ENCODE results near the gene KPNA4.
A peak's percentile ranks its signal among the peaks of the same experiment; 100 is the strongest.

The KPNA4 gene

DNA sequence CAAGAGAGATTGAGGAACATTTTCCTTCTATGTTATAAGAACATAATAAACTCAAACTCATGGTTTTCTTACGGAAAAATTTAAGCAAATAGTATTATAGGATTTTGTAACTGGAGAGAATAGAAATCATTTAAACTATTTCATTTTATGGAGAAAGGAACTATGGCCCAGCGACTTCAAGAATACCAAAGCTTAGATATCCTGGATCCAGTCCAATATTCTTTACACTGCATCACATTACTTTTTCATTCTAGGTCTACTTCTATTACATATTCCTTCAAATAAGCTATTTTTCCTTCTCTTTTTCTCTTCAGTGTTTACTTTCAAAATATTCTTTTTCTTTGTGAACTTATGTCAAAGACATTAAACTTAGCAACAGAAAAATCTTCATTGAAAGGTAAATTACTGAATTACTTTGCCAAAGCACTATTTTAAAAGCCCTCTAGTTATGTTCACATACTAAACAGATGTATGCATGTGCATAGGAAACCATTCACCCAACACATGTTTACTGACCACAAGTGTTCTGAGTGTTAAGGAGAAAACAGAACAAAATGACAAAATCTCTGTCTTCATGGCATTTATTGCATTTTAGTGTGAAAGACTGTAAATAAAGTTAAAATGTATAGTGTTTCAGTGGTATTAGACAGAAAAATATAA lies 20.4 kb downstream of the KPNA4 start:
- H4K5ac ChIP-seq (ENCODE audit: low read length): no peak overlapping the region
- WGBS (ENCODE audit: extremely low coverage, insufficient coverage, low lambda C conversion rate): no CpG with 5 or more reads among the region's 2 CpGs
- H3K18ac ChIP-seq (ENCODE audit: low read length): no peak overlapping the region
- peaks cover 8% of the 10 kb centered on the region for H3K79me1 ChIP-seq (ENCODE audit: low read length)
- no peak overlapping the region for H3K56ac ChIP-seq (ENCODE audit: low read length)
- H3K36me3 ChIP-seq (ENCODE audit: control insufficient read depth, insufficient read depth, low read length): no peaks in the 10 kb centered on the region
- no peaks in the 10 kb centered on the region for H3K4me1 ChIP-seq (ENCODE audit: control insufficient read depth, low read depth, low read length)
- no peak overlapping the region for H3K4me2 ChIP-seq (ENCODE audit: low read length)
- no peak overlapping the region for H4K8ac ChIP-seq (ENCODE audit: low read depth, low read length)
- no peak overlapping the region for H2AK5ac ChIP-seq (ENCODE audit: low read length)
- H2BK15ac ChIP-seq (replicated peaks; ENCODE audit: low read depth): no peak overlapping the region
- H3K4ac ChIP-seq (ENCODE audit: low read depth, low read length): no peak overlapping the region
- H3K27me3 ChIP-seq (ENCODE audit: insufficient read depth, low read length, poor library complexity): no peaks in the 10 kb centered on the region
- H3K23ac ChIP-seq (ENCODE audit: low read length): no peak overlapping the region
- DNase-seq: no peak
- H3K27ac ChIP-seq (ENCODE audit: low read depth, low read length): no peak overlapping the region
- H3K9ac ChIP-seq (ENCODE audit: low read length): no peak overlapping the region
- no peak overlapping the region for H3K4me3 ChIP-seq (ENCODE audit: low read length)
- H3K79me2 ChIP-seq (ENCODE audit: control insufficient read depth, insufficient read depth, low read length): peaks cover 49% of the 10 kb centered on the region
- H2BK120ac ChIP-seq (ENCODE audit: low read depth, low read length): no peak overlapping the region
- H2BK5ac ChIP-seq (ENCODE audit: low read length): no peak overlapping the region

DNA sequence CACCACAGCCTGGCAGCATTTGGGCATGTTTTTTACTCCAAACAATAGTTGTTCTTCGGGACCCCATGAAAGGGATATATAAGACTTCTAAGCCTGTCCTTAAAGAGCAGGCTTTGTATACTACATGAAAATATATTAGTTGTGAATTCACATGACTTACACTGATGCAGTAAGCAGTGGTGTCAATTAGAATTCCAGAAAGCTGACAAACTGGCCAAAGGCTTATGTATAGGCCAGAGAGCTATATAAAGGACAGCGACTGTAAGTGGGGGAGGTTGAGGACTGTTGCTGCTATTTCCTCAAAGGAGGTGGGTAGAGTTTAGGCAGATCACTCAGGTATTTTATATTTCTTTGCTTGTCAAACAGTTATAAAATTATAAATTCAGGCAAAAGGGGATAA lies 24.8 kb downstream of the KPNA4 start:
- Histone ChIP-seq H4K5ac (ENCODE audit: low read length) (no peak overlapping the region), H3K56ac (ENCODE audit: low read length) (no peak overlapping the region), H3K18ac (ENCODE audit: low read length) (no peak overlapping the region), H3K9ac (ENCODE audit: low read length) (no peak overlapping the region), H3K4me3 (ENCODE audit: low read length) (no peak overlapping the region), H3K36me3 (ENCODE audit: control insufficient read depth, insufficient read depth, low read length) (no peaks in the 10 kb centered on the region), H2BK5ac (ENCODE audit: low read length) (no peak overlapping the region), H2AK5ac (ENCODE audit: low read length) (no peak overlapping the region), H3K79me2 (ENCODE audit: control insufficient read depth, insufficient read depth, low read length) (peaks cover 42% of the 10 kb centered on the region), H3K4me2 (ENCODE audit: low read length) (no peak overlapping the region), H4K8ac (ENCODE audit: low read depth, low read length) (no peak overlapping the region), H2BK120ac (ENCODE audit: low read depth, low read length) (no peak overlapping the region), H3K27me3 (ENCODE audit: insufficient read depth, low read length, poor library complexity) (no peaks in the 10 kb centered on the region), H3K23ac (ENCODE audit: low read length) (no peak overlapping the region), H3K79me1 (ENCODE audit: low read length) (peaks cover 9% of the 10 kb centered on the region), H3K4ac (ENCODE audit: low read depth, low read length) (no peak overlapping the region), H2BK15ac (replicated peaks; ENCODE audit: low read depth) (no peak overlapping the region), H3K4me1 (ENCODE audit: control insufficient read depth, low read depth, low read length) (no peaks in the 10 kb centered on the region), H3K27ac (ENCODE audit: low read depth, low read length) (no peak overlapping the region)
- no CpG with 5 or more reads among the region's 2 CpGs for WGBS (ENCODE audit: extremely low coverage, insufficient coverage, low lambda C conversion rate)
- DNase-seq: peak; percentile 16

DNA sequence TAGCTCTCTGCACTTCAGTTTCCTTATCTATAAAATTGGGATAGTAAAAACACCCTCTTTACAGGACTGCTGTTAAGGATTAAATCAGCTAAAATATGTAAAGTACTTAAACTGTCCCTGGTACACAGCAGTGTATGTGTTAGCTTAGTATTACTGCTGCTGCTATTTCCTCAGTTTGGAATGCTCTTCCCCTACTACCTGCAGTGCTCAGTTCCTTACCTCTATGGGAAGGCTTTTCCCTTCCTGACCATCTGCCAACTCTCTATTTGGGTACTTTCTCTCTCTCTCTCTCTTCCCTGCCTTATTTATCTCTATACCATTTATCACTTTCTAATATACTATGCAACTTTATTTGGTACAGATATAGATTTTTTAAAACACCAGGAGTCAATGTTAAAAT lies 26.5 kb downstream of the KPNA4 start:
- Histone ChIP-seq H2BK15ac (replicated peaks; ENCODE audit: low read depth) (no peak overlapping the region), H2AK5ac (ENCODE audit: low read length) (no peak overlapping the region), H2BK120ac (ENCODE audit: low read depth, low read length) (no peak overlapping the region), H3K56ac (ENCODE audit: low read length) (no peak overlapping the region), H3K4me2 (ENCODE audit: low read length) (no peak overlapping the region), H3K4ac (ENCODE audit: low read depth, low read length) (no peak overlapping the region), H3K36me3 (ENCODE audit: control insufficient read depth, insufficient read depth, low read length) (no peaks in the 10 kb centered on the region), H4K5ac (ENCODE audit: low read length) (no peak overlapping the region), H4K8ac (ENCODE audit: low read depth, low read length) (no peak overlapping the region), H3K79me1 (ENCODE audit: low read length) (peaks cover 7% of the 10 kb centered on the region), H3K27me3 (ENCODE audit: insufficient read depth, low read length, poor library complexity) (no peaks in the 10 kb centered on the region), H3K9ac (ENCODE audit: low read length) (no peak overlapping the region), H2BK5ac (ENCODE audit: low read length) (no peak overlapping the region), H3K18ac (ENCODE audit: low read length) (no peak overlapping the region), H3K23ac (ENCODE audit: low read length) (no peak overlapping the region), H3K4me1 (ENCODE audit: control insufficient read depth, low read depth, low read length) (no peaks in the 10 kb centered on the region), H3K27ac (ENCODE audit: low read depth, low read length) (no peak overlapping the region), H3K79me2 (ENCODE audit: control insufficient read depth, insufficient read depth, low read length) (peaks cover 36% of the 10 kb centered on the region), H3K4me3 (ENCODE audit: low read length) (no peak overlapping the region)
- DNase-seq: no peak

DNA sequence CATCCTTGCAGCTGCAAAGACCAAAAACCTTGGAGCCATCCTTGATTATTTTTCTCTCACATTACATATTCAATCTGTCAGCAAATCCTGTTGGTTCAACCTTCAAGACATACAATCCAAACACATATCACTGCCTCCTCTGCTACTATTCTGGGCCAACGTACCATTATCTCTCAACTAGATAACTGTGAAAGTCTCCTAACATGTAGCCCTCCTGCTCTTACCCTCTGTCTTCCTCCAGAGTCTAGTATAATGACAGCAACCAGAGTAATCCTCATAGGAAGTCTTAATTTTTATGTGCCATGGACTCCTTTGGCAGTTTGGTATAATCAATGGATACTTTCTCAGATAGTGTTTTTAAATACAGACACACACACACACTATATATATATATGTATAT lies 27.6 kb downstream of the KPNA4 start:
- Histone ChIP-seq H2AK5ac (ENCODE audit: low read length) (no peak overlapping the region), H4K8ac (ENCODE audit: low read depth, low read length) (no peak overlapping the region), H2BK5ac (ENCODE audit: low read length) (no peak overlapping the region), H3K9ac (ENCODE audit: low read length) (no peak overlapping the region), H3K36me3 (ENCODE audit: control insufficient read depth, insufficient read depth, low read length) (no peaks in the 10 kb centered on the region), H3K4ac (ENCODE audit: low read depth, low read length) (no peak overlapping the region), H3K79me1 (ENCODE audit: low read length) (peaks cover 7% of the 10 kb centered on the region), H3K27me3 (ENCODE audit: insufficient read depth, low read length, poor library complexity) (no peaks in the 10 kb centered on the region), H3K27ac (ENCODE audit: low read depth, low read length) (no peak overlapping the region), H2BK120ac (ENCODE audit: low read depth, low read length) (no peak overlapping the region), H4K5ac (ENCODE audit: low read length) (no peak overlapping the region), H3K18ac (ENCODE audit: low read length) (no peak overlapping the region), H3K79me2 (ENCODE audit: control insufficient read depth, insufficient read depth, low read length) (peaks cover 27% of the 10 kb centered on the region), H3K4me3 (ENCODE audit: low read length) (no peak overlapping the region), H2BK15ac (replicated peaks; ENCODE audit: low read depth) (no peak overlapping the region), H3K56ac (ENCODE audit: low read length) (no peak overlapping the region), H3K4me2 (ENCODE audit: low read length) (no peak overlapping the region), H3K23ac (ENCODE audit: low read length) (no peak overlapping the region), H3K4me1 (ENCODE audit: control insufficient read depth, low read depth, low read length) (no peaks in the 10 kb centered on the region)
- no peak for DNase-seq
- no CpG with 5 or more reads among the region's 1 CpG for WGBS (ENCODE audit: extremely low coverage, insufficient coverage, low lambda C conversion rate)

DNA sequence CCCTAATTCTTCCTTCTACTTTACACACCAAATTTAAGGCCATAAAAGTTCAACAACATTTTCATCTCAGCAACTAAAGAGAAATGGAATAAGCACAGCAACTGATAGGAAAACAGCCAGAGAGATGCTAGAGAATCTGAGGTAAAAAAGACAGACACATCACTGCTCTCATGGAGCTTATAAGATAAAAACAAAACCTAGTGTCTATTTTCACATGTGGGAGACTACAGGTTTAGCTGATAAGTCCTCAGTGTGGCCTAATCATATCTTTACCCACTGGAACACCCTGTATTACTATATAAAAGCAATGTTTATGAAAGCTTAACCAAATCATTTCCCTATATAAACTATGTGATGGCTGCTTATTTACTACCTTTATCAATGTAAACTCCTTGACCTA lies 33.0 kb downstream of the KPNA4 start:
- Histone ChIP-seq H3K9ac (ENCODE audit: low read length) (no peak overlapping the region), H3K23ac (ENCODE audit: low read length) (no peak overlapping the region), H3K4me3 (ENCODE audit: low read length) (no peak overlapping the region), H4K5ac (ENCODE audit: low read length) (no peak overlapping the region), H3K4ac (ENCODE audit: low read depth, low read length) (no peak overlapping the region), H3K79me2 (ENCODE audit: control insufficient read depth, insufficient read depth, low read length) (no peaks in the 10 kb centered on the region), H3K27ac (ENCODE audit: low read depth, low read length) (no peak overlapping the region), H3K36me3 (ENCODE audit: control insufficient read depth, insufficient read depth, low read length) (no peaks in the 10 kb centered on the region), H3K79me1 (ENCODE audit: low read length) (no peaks in the 10 kb centered on the region), H2BK5ac (ENCODE audit: low read length) (no peak overlapping the region), H3K56ac (ENCODE audit: low read length) (no peak overlapping the region), H3K27me3 (ENCODE audit: insufficient read depth, low read length, poor library complexity) (no peaks in the 10 kb centered on the region), H2AK5ac (ENCODE audit: low read length) (no peak overlapping the region), H3K4me1 (ENCODE audit: control insufficient read depth, low read depth, low read length) (no peaks in the 10 kb centered on the region), H2BK120ac (ENCODE audit: low read depth, low read length) (no peak overlapping the region), H4K8ac (ENCODE audit: low read depth, low read length) (no peak overlapping the region), H3K4me2 (ENCODE audit: low read length) (no peak overlapping the region), H2BK15ac (replicated peaks; ENCODE audit: low read depth) (no peak overlapping the region), H3K18ac (ENCODE audit: low read length) (no peak overlapping the region)
- DNase-seq: no peak

DNA sequence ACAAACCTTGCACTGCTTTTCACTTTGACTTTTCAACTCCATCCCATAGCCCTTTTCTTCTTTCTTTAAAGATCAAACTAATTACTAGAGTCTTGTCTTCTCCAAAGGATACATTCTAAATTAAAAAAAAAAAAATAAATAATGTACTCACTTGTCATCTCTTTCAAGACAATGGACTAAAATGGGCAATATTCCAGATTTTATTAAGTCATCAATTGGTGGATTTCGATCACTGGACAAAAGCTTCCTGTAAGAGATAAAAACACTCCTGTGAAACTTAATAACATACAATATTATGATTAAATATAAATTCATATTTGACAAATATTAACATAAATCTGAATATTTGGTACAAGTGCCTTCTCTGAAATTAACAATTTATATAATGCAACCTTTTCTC lies 34.1 kb downstream of the KPNA4 start:
- no peak overlapping the region for H3K56ac ChIP-seq (ENCODE audit: low read length)
- H3K79me1 ChIP-seq (ENCODE audit: low read length): no peaks in the 10 kb centered on the region
- no peak overlapping the region for H4K5ac ChIP-seq (ENCODE audit: low read length)
- no peak overlapping the region for H3K23ac ChIP-seq (ENCODE audit: low read length)
- H2BK15ac ChIP-seq (replicated peaks; ENCODE audit: low read depth): no peak overlapping the region
- H3K27me3 ChIP-seq (ENCODE audit: insufficient read depth, low read length, poor library complexity): no peaks in the 10 kb centered on the region
- WGBS (ENCODE audit: extremely low coverage, insufficient coverage, low lambda C conversion rate): no CpG with 5 or more reads among the region's 1 CpG
- no peaks in the 10 kb centered on the region for H3K4me1 ChIP-seq (ENCODE audit: control insufficient read depth, low read depth, low read length)
- H3K4me3 ChIP-seq (ENCODE audit: low read length): no peak overlapping the region
- H3K9ac ChIP-seq (ENCODE audit: low read length): no peak overlapping the region
- H3K79me2 ChIP-seq (ENCODE audit: control insufficient read depth, insufficient read depth, low read length): no peaks in the 10 kb centered on the region
- no peak overlapping the region for H2BK5ac ChIP-seq (ENCODE audit: low read length)
- H2BK120ac ChIP-seq (ENCODE audit: low read depth, low read length): no peak overlapping the region
- H3K18ac ChIP-seq (ENCODE audit: low read length): no peak overlapping the region
- H2AK5ac ChIP-seq (ENCODE audit: low read length): no peak overlapping the region
- no peaks in the 10 kb centered on the region for H3K36me3 ChIP-seq (ENCODE audit: control insufficient read depth, insufficient read depth, low read length)
- no peak overlapping the region for H3K4me2 ChIP-seq (ENCODE audit: low read length)
- no peak overlapping the region for H3K27ac ChIP-seq (ENCODE audit: low read depth, low read length)
- no peak overlapping the region for H3K4ac ChIP-seq (ENCODE audit: low read depth, low read length)
- H4K8ac ChIP-seq (ENCODE audit: low read depth, low read length): no peak overlapping the region
- no peak for DNase-seq
